CD4-positive, alpha-beta T cell (primary cell): Measurements from ENCODE around the gene SDK1. TPM values are rescaled to one million over a fixed set of nuclear protein-coding genes. Genes with fewer than 3 reads are reported as not detected.

Experiments used
- ATAC-seq: fragments of 200-7000 bp; cut with Tn5 transposase; one replicate; pipeline ENCODE4 v1.10.0; 2022; ENCODE audit warnings: mild to moderate bottlenecking; ENCODE audit not compliant: poor library complexity
- CTCF ChIA-PET: fragments of 350-600 bp; sonication (Branson Sonifier 250); formaldehyde crosslinking; loops from one replicate; lab custom pipeline; 2021; ENCODE audit warnings: antibody characterized with exemption, inconsistent platforms; lab: Charles Lee
- POLR2A ChIA-PET: fragments of 350-600 bp; sonication (Branson Sonifier 250); formaldehyde crosslinking; loops from one replicate; lab custom pipeline; 2021; ENCODE audit warnings: antibody characterized with exemption, inconsistent platforms; lab: Charles Lee
- DNase-seq, 14 experiments: peaks; one replicate each; pipeline ENCODE4 v3.0.0-alpha.2; 2013 to 2020; ENCODE audit warnings: mixed read lengths in 2 of 14
- H3K27ac ChIP-seq, 2 donors: one replicate each; pipeline versions ENCODE4 v1.5.1 to v1.7.0; 2013; ENCODE audit warnings: low read length in 2 of 2, low read depth in 1 of 2, mild to moderate bottlenecking in 1 of 2
- H3K27me3 ChIP-seq, 2 experiments: 1 replicate in 1 of 2; 2 replicates in 1 of 2; pipeline versions ENCODE4 v1.6.1 to v1.7.0; 2013; ENCODE audit warnings: low read length in 2 of 2, control low read depth in 1 of 2, mild to moderate bottlenecking in 1 of 2, moderate library complexity in 1 of 2; ENCODE audit not compliant: insufficient read depth in 2 of 2, control insufficient read depth in 1 of 2
- H3K36me3 ChIP-seq: one replicate; pipeline ENCODE4 v1.6.1; 2013; ENCODE audit warnings: low read length, control low read depth; ENCODE audit not compliant: insufficient read depth
- H3K4me1 ChIP-seq: one replicate; pipeline ENCODE4 v1.6.1; 2013; ENCODE audit warnings: low read length, control low read depth; ENCODE audit not compliant: insufficient read depth
- H3K4me3 ChIP-seq: one replicate; pipeline ENCODE4 v1.5.1; 2013; ENCODE audit warnings: mild to moderate bottlenecking, low read length, moderate library complexity
- H3K9me3 ChIP-seq, 2 experiments: 1 replicate in 1 of 2; 2 replicates in 1 of 2; pipeline versions ENCODE4 v1.6.1 to v1.7.0; 2013; ENCODE audit warnings: low read length in 2 of 2, mild to moderate bottlenecking in 2 of 2, control low read depth in 1 of 2, moderate library complexity in 1 of 2; ENCODE audit not compliant: control insufficient read depth in 1 of 2, insufficient read depth in 1 of 2
- H3K27ac Mint-ChIP-seq: one replicate; pipeline ENCODE4 v1.8.0; 2020; ENCODE audit warnings: mixed read lengths
- H3K27me3 Mint-ChIP-seq: one replicate; pipeline ENCODE4 v1.8.0; 2021; ENCODE audit warnings: mixed read lengths
- H3K36me3 Mint-ChIP-seq: one replicate; pipeline ENCODE4 v1.8.0; 2021; ENCODE audit warnings: low read depth, mixed read lengths
- H3K4me1 Mint-ChIP-seq: one replicate; pipeline ENCODE4 v1.8.0; 2021; ENCODE audit warnings: low read depth, mixed read lengths
- H3K4me3 Mint-ChIP-seq: one replicate; pipeline ENCODE4 v1.8.0; 2020; ENCODE audit warnings: mild to moderate bottlenecking, mixed read lengths
- H3K9me3 Mint-ChIP-seq: one replicate; pipeline ENCODE4 v1.8.0; 2020; ENCODE audit warnings: mixed read lengths
- CTCF ChIP-seq: fragments of 200-600 bp; IDR thresholded peaks from one replicate; pipeline ENCODE4 v1.8.0; 2022; ENCODE audit warnings: antibody characterized with exemption, mild to moderate bottlenecking
- intact Hi-C, 2 experiments: fragments of 100-400 bp; cut with DNase I in 1 of 2; cut with micrococcal nuclease in 1 of 2; formaldehyde crosslinking; loops; one replicate each; pipeline versions ENCODE4 v1.15.1 to v1.9.0; 2023 to 2025; cut with DNase I, micrococcal nuclease
- total RNA-seq, 174 experiments: library from RNA in 2 of 174; stranded (reverse) in 2 of 174; gene quantifications; one replicate each; pipeline ENCODE4 v1.2.3 and lab custom pipeline; 2021 to 2026

SDK1 gene
- total RNA-seq, 2 experiments from 2014 or later = 1.1 to 1.3 TPM

GRCh38 chr7:3302681-3303320 lies 1.7 kb downstream of the SDK1 start:
- H3K27ac Mint-ChIP-seq = peak overlapping the region; percentile 60
- DNase-seq = peak in 1 of 14 experiments; percentile 4
- H3K9me3 Mint-ChIP-seq = no peaks in the 10 kb centered on the region
- H3K4me1 ChIP-seq = peaks cover 18% of the 10 kb centered on the region
- intact Hi-C loops = loop anchor here in 1 of 2 experiments (5.0 to 10.0 kb wide), 3 partner anchors 258 to 1070 kb away; partner anchors contain the start of genes CARD11, GNA12 and MAD1L1
- H3K36me3 Mint-ChIP-seq = peaks cover 4% of the 10 kb centered on the region
- ATAC-seq = no peak
- peak overlapping the region; percentile 96 for H3K4me3 Mint-ChIP-seq
- no peak overlapping the region for H3K27ac ChIP-seq
- no peaks in the 10 kb centered on the region for H3K36me3 ChIP-seq
- peaks cover 13% of the 10 kb centered on the region for H3K4me1 Mint-ChIP-seq
- H3K4me3 ChIP-seq = peak overlapping the region; percentile 51
- H3K27me3 ChIP-seq = peaks cover 7 to 10% of the 10 kb centered on the region in 2 experiments
- ChIA-PET CTCF (no interaction called here), POLR2A (interaction anchor here (0.6 to 1.1 kb wide), 2 partner anchors 11 to 159 kb away, joined by 3 to 4 read pairs; no protein-coding TSS in a partner anchor)
- H3K9me3 ChIP-seq = no peaks in the 10 kb centered on the region
- H3K27me3 Mint-ChIP-seq = peaks cover 18% of the 10 kb centered on the region
- TF ChIP-seq CTCF = no peak

- DNase-seq (no peak), ATAC-seq (no peak)
- CTCF ChIA-PET = interaction anchor here (0.6 kb wide), 1 partner anchor 1454 kb away, joined by 3 read pairs; no protein-coding TSS in a partner anchor
- Histone ChIP-seq H3K4me1 (peaks cover 18% of the 10 kb centered on the region), H3K4me3 (no peak overlapping the region), H3K36me3 (no peaks in the 10 kb centered on the region), H3K9me3 (no peaks in the 10 kb centered on the region), H3K27me3 (peaks cover 7 to 9% of the 10 kb centered on the region in 2 experiments), H3K27ac (no peak overlapping the region)
- POLR2A ChIA-PET = no interaction called here
- peak overlapping the region; percentile 64 for H3K4me3 Mint-ChIP-seq
- no peaks in the 10 kb centered on the region for H3K9me3 Mint-ChIP-seq
- no peak for TF ChIP-seq CTCF
- intact Hi-C loops = loop anchor here in 1 of 2 experiments (1.0 to 10.0 kb wide), 4 partner anchors 259 to 1072 kb away; partner anchors contain the start of genes CARD11, GNA12 and MAD1L1
- no peak overlapping the region for H3K27ac Mint-ChIP-seq
- peaks cover 13% of the 10 kb centered on the region for H3K4me1 Mint-ChIP-seq
- peaks cover 14% of the 10 kb centered on the region for H3K27me3 Mint-ChIP-seq
- H3K36me3 Mint-ChIP-seq = peaks cover 4% of the 10 kb centered on the region
Observed at GRCh38 chr7:3304131-3304530, 3.1 kb downstream of the SDK1 start.

GRCh38 chr7:3307435-3307834 lies 6.4 kb downstream of the SDK1 start:
- peaks cover 8% of the 10 kb centered on the region for H3K27me3 Mint-ChIP-seq
- Histone ChIP-seq H3K4me3 (no peak overlapping the region), H3K27ac (no peak overlapping the region), H3K36me3 (no peaks in the 10 kb centered on the region), H3K4me1 (no peaks in the 10 kb centered on the region), H3K27me3 (peaks cover 2 to 4% of the 10 kb centered on the region in 2 experiments), H3K9me3 (no peaks in the 10 kb centered on the region)
- no peak for DNase-seq
- peaks cover 8% of the 10 kb centered on the region for H3K4me1 Mint-ChIP-seq
- intact Hi-C loops = loop anchor here in 1 of 2 experiments (10.0 kb wide), 2 partner anchors 263 to 463 kb away; partner anchors contain the start of genes CARD11 and GNA12
- no peak for TF ChIP-seq CTCF
- POLR2A ChIA-PET = no interaction called here
- H3K4me3 Mint-ChIP-seq = no peak overlapping the region
- ATAC-seq = no peak
- peaks cover under 1% of the 10 kb centered on the region for H3K36me3 Mint-ChIP-seq
- H3K27ac Mint-ChIP-seq = no peak overlapping the region
- no peaks in the 10 kb centered on the region for H3K9me3 Mint-ChIP-seq
- CTCF ChIA-PET = interaction anchor here (0.6 to 1.3 kb wide), 2 partner anchors 11 to 891 kb away, joined by 3 read pairs; no protein-coding TSS in a partner anchor
